ENCODE results near the gene ADPRH. TPM values are rescaled to one million over a fixed set of nuclear protein-coding genes. Genes with fewer than 3 reads are reported as not detected.

Gene ADPRH
- total RNA-seq, 2 experiments from 2014 or later, result 0.36 TPM

DNA sequence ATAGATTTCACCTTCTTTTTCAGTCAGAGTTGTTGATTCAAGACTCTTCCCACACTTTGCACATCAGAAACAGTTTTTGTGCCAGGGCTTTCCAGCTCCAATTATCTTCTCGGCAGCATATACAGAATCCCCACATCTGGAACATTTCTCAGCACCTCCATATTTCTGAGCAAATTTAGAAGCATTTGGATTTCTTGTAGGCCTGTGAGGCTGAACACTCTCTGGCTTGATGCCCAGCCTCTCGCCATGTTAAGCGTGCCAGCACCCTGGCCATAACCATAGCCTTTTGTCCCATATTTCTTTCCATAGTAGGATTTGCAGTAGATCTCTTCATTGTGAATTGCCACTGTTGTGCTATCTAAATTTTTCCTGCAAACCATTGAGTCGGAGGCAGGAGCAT is 48.1 kb upstream of the ADPRH start:
- Histone ChIP-seq H3K4me1 (ENCODE audit: insufficient read depth, low read length) (no peaks in the 10 kb centered on the region), H3K27me3 (ENCODE audit: control insufficient read depth in 1 of 2, insufficient read depth in 2 of 2, low read length in 2 of 2) (no peaks in the 10 kb centered on the region), H3K4me3 (ENCODE audit: low read length) (no peak overlapping the region), H3K36me3 (ENCODE audit: insufficient read depth, low read length) (no peaks in the 10 kb centered on the region), H3K9me3 (ENCODE audit: control insufficient read depth in 1 of 2, insufficient read depth in 1 of 2, low read length in 2 of 2) (no peaks in the 10 kb centered on the region), H3K27ac (ENCODE audit: low read depth in 1 of 2, low read length in 2 of 2) (no peak overlapping the region)
- no peak for ATAC-seq (ENCODE audit: poor library complexity)
- no peaks in the 10 kb centered on the region for H3K9me3 Mint-ChIP-seq
- TF ChIP-seq, protein P1, sequence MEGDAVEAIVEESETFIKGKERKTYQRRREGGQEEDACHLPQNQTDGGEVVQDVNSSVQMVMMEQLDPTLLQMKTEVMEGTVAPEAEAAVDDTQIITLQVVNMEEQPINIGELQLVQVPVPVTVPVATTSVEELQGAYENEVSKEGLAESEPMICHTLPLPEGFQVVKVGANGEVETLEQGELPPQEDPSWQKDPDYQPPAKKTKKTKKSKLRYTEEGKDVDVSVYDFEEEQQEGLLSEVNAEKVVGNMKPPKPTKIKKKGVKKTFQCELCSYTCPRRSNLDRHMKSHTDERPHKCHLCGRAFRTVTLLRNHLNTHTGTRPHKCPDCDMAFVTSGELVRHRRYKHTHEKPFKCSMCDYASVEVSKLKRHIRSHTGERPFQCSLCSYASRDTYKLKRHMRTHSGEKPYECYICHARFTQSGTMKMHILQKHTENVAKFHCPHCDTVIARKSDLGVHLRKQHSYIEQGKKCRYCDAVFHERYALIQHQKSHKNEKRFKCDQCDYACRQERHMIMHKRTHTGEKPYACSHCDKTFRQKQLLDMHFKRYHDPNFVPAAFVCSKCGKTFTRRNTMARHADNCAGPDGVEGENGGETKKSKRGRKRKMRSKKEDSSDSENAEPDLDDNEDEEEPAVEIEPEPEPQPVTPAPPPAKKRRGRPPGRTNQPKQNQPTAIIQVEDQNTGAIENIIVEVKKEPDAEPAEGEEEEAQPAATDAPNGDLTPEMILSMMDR (IDR thresholded peaks at IDR 0.05), result no peak
- ChIA-PET POLR2A (no interaction called here), CTCF (no interaction called here)
- no peak overlapping the region for H3K27ac Mint-ChIP-seq
- intact Hi-C loops (cut with DNase I, micrococcal nuclease), result no loop called here
- H3K4me1 Mint-ChIP-seq (ENCODE audit: low read depth), result no peaks in the 10 kb centered on the region
- no peak overlapping the region for H3K4me3 Mint-ChIP-seq
- no peaks in the 10 kb centered on the region for H3K27me3 Mint-ChIP-seq
- DNase-seq, result no peak
- H3K36me3 Mint-ChIP-seq (ENCODE audit: low read depth), result peaks cover 3% of the 10 kb centered on the region

DNA sequence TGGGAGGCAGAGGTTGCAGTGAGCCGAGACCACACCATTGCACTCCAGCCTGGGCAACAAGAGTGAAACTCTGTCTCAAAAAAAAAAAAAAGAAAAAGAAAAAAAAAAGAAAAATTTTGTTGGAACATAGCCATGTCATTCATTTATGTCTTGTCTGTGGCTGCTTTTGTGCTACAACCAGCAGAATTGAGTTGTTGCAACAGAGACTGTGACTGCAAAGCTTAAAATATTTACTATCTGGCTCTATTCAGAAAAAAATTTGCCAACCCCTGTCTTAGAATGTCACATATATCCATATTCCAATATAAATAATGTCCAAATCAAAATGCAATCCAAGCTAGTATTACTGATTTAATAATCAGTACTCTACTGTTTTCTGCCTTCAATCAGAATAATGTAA is 45.0 kb upstream of the ADPRH start:
- Mint-ChIP-seq H3K9me3 (no peaks in the 10 kb centered on the region), H3K27ac (no peak overlapping the region), H3K4me1 (ENCODE audit: low read depth) (no peaks in the 10 kb centered on the region), H3K36me3 (ENCODE audit: low read depth) (no peaks in the 10 kb centered on the region), H3K27me3 (no peaks in the 10 kb centered on the region), H3K4me3 (no peak overlapping the region)
- Histone ChIP-seq H3K36me3 (ENCODE audit: insufficient read depth, low read length) (no peaks in the 10 kb centered on the region), H3K9me3 (ENCODE audit: control insufficient read depth in 1 of 2, insufficient read depth in 1 of 2, low read length in 2 of 2) (no peaks in the 10 kb centered on the region), H3K27me3 (ENCODE audit: control insufficient read depth in 1 of 2, insufficient read depth in 2 of 2, low read length in 2 of 2) (no peaks in the 10 kb centered on the region), H3K27ac (ENCODE audit: low read depth in 1 of 2, low read length in 2 of 2) (no peak overlapping the region), H3K4me3 (ENCODE audit: low read length) (no peak overlapping the region), H3K4me1 (ENCODE audit: insufficient read depth, low read length) (no peaks in the 10 kb centered on the region)
- intact Hi-C loops (cut with DNase I, micrococcal nuclease), result no loop called here
- CTCF ChIA-PET, result no interaction called here
- ATAC-seq (ENCODE audit: poor library complexity), result no peak
- TF ChIP-seq, protein P1 (IDR thresholded peaks at IDR 0.05), result no peak
- DNase-seq, result no peak
- POLR2A ChIA-PET, result interaction anchor here (0.7 kb wide), 1 partner anchor 128 kb away, joined by 3 read pairs; no protein-coding TSS in a partner anchor

DNA sequence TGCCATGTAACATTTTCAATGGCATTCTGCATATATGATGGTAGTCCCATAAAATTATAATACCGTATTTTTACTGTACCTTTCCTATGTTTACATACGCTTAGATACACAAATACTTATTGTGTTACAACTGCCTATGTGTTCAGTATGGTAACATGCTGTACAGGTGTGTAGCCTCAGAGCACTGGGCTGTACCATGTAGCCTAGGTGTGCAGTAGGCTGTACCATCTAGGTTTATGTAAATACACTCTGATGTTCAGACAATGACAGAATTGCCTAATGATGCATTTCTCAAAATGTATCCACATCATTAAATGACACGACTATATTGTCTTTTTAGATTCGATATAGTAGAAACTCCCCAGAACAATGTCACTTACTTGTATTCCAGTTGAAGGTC is 42.5 kb upstream of the ADPRH start:
- Mint-ChIP-seq H3K27ac (no peak overlapping the region), H3K4me3 (no peak overlapping the region), H3K36me3 (ENCODE audit: low read depth) (no peaks in the 10 kb centered on the region), H3K27me3 (no peaks in the 10 kb centered on the region), H3K9me3 (no peaks in the 10 kb centered on the region), H3K4me1 (ENCODE audit: low read depth) (no peaks in the 10 kb centered on the region)
- CTCF ChIA-PET, result no interaction called here
- POLR2A ChIA-PET, result no interaction called here
- intact Hi-C loops (cut with DNase I, micrococcal nuclease), result no loop called here
- ATAC-seq (ENCODE audit: poor library complexity) (no peak), DNase-seq (no peak)
- no peaks in the 10 kb centered on the region for H3K9me3 ChIP-seq (ENCODE audit: control insufficient read depth in 1 of 2, insufficient read depth in 1 of 2, low read length in 2 of 2)
- no peaks in the 10 kb centered on the region for H3K36me3 ChIP-seq (ENCODE audit: insufficient read depth, low read length)
- H3K27ac ChIP-seq (ENCODE audit: low read depth in 1 of 2, low read length in 2 of 2), result no peak overlapping the region
- no peaks in the 10 kb centered on the region for H3K4me1 ChIP-seq (ENCODE audit: insufficient read depth, low read length)
- TF ChIP-seq, protein P1 (IDR thresholded peaks at IDR 0.05), result no peak
- H3K27me3 ChIP-seq (ENCODE audit: control insufficient read depth in 1 of 2, insufficient read depth in 2 of 2, low read length in 2 of 2), result no peaks in the 10 kb centered on the region
- no peak overlapping the region for H3K4me3 ChIP-seq (ENCODE audit: low read length)
